RWPE2 (cell line): ENCODE measurements around the gene MGST3.
"Not testable (repeated sequence)": the region's sequence is repeated elsewhere in the genome, so short reads cannot be mapped to it uniquely, and the experiment has no call there.

Source experiments
- ATAC-seq: fragments of 200-7000 bp; cut with Tn5 transposase; 3 replicates; pipeline ENCODE4 v1.9.1; 2021; ENCODE audit warnings: low read depth
- DNase-seq: peaks from one replicate; pipeline ENCODE4 v3.0.0-alpha.2; 2020; ENCODE audit warnings: low spot score
- H3K27ac ChIP-seq: fragments of 450-650 bp; 2 replicates; pipeline ENCODE4 v1.5.1; 2017; ENCODE audit warnings: mild to moderate bottlenecking; ENCODE audit not compliant: poor library complexity, severe bottlenecking
- H3K27me3 ChIP-seq: fragments of 250-450 bp; sonication (Bioruptor Pico); 2 replicates; pipeline ENCODE4 v1.5.1; 2021; ENCODE audit warnings: mild to moderate bottlenecking, moderate library complexity; ENCODE audit not compliant: insufficient read depth, poor library complexity, severe bottlenecking
- H3K36me3 ChIP-seq: fragments of 250-450 bp; sonication (Bioruptor Pico); 2 replicates; pipeline ENCODE4 v1.5.1; 2020; ENCODE audit warnings: low read depth, mild to moderate bottlenecking, moderate library complexity
- H3K4me1 ChIP-seq: fragments of 250-450 bp; sonication (Bioruptor Pico); 2 replicates; pipeline ENCODE4 v1.5.1; 2021; ENCODE audit warnings: mild to moderate bottlenecking, moderate library complexity; ENCODE audit not compliant: insufficient read depth, poor library complexity, severe bottlenecking
- H3K4me3 ChIP-seq: fragments of 250-450 bp; sonication (Bioruptor Pico); 2 replicates; pipeline ENCODE4 v1.5.1; 2021; ENCODE audit warnings: mild to moderate bottlenecking, moderate library complexity; ENCODE audit not compliant: severe bottlenecking
- H3K9me3 ChIP-seq: fragments of 250-450 bp; sonication (Bioruptor Pico); 2 replicates; pipeline ENCODE4 v1.5.1; 2021; ENCODE audit warnings: mild to moderate bottlenecking, moderate library complexity; ENCODE audit not compliant: severe bottlenecking
- CTCF ChIP-seq: fragments of 450-650 bp; IDR thresholded peaks from one replicate; pipeline ENCODE4 v1.5.1; 2017; ENCODE audit warnings: mild to moderate bottlenecking, moderate library complexity; ENCODE audit not compliant: poor library complexity, severe bottlenecking

MGST3 gene

GRCh38 chr1:165637427-165637826 lies 6.4 kb downstream of the MGST3 start:
- no peaks in the 10 kb centered on the region for H3K27me3 ChIP-seq
- no peaks in the 10 kb centered on the region for H3K9me3 ChIP-seq
- H3K4me3 ChIP-seq, result no peak overlapping the region
- no peak for DNase-seq
- H3K36me3 ChIP-seq, result peaks cover 29% of the 10 kb centered on the region
- no peak for TF ChIP-seq CTCF
- H3K4me1 ChIP-seq, result peaks cover 11% of the 10 kb centered on the region
- H3K27ac ChIP-seq, result no peak overlapping the region
- ATAC-seq, result no peak

GRCh38 chr1:165638211-165638610 lies 7.2 kb downstream of the MGST3 start:
- H3K4me1 ChIP-seq, H3K4me3 ChIP-seq, DNase-seq, ATAC-seq, H3K27me3 ChIP-seq, H3K27ac ChIP-seq, H3K9me3 ChIP-seq: not testable (repeated sequence)
- H3K36me3 ChIP-seq, result peaks cover 30% of the 10 kb centered on the region

- ATAC-seq (no peak), DNase-seq (no peak)
- no peak for TF ChIP-seq CTCF
- Histone ChIP-seq H3K9me3 (no peaks in the 10 kb centered on the region), H3K27ac (no peak overlapping the region), H3K4me3 (no peak overlapping the region), H3K27me3 (no peaks in the 10 kb centered on the region), H3K4me1 (no peaks in the 10 kb centered on the region), H3K36me3 (peaks cover 33% of the 10 kb centered on the region)
Observed at GRCh38 chr1:165639821-165640623, 9.0 kb downstream of the MGST3 start.

- ATAC-seq (no peak), DNase-seq (no peak)
- Histone ChIP-seq H3K36me3 (peaks cover 25% of the 10 kb centered on the region; the same call in 1 of the 2 replicates), H3K27ac (no peak overlapping the region), H3K4me3 (no peak overlapping the region), H3K4me1 (peaks cover 6% of the 10 kb centered on the region), H3K27me3 (no peaks in the 10 kb centered on the region), H3K9me3 (no peaks in the 10 kb centered on the region)
- no peak for TF ChIP-seq CTCF
Observed at GRCh38 chr1:165641231-165641987, 10.4 kb downstream of the MGST3 start.

- no peaks in the 10 kb centered on the region for H3K27me3 ChIP-seq
- TF ChIP-seq CTCF, result no peak
- H3K36me3 ChIP-seq, result 0 out of 2 replicates have a peak, but pooled peaks cover 17% of the 10 kb centered on the region
- no peak overlapping the region for H3K4me3 ChIP-seq
- H3K27ac ChIP-seq, result no peak overlapping the region
- H3K9me3 ChIP-seq, result no peaks in the 10 kb centered on the region
- peak; percentile 84 for ATAC-seq
- no peak for DNase-seq
- peaks cover 6% of the 10 kb centered on the region for H3K4me1 ChIP-seq
Observed at GRCh38 chr1:165644064-165644735, 13.2 kb downstream of the MGST3 start.
